Spleen (tissue), 11 donors: ENCODE measurements around the gene BPIFB3. TPM values are rescaled to one million over a fixed set of nuclear protein-coding genes. Genes with fewer than 3 reads are reported as not detected.

Experiments used
- DNase-seq: peaks from one replicate; pipeline ENCODE4 v3.0.0-alpha.2; 2020
- H3K27ac ChIP-seq, 8 donors: fragments of 200-600 bp; sonication (generic) in 7 of 8; 1 replicate in 4 of 8; 2 replicates in 4 of 8; pipeline versions ENCODE4 v1.5.0 to v1.8.0; 2016 to 2021; ENCODE audit warnings: inconsistent platforms in 4 of 8, mild to moderate bottlenecking in 4 of 8, moderate library complexity in 1 of 8
- H3K27me3 ChIP-seq, 7 donors: fragments of 200-600 bp; sonication (generic) in 6 of 7; replicated peaks in 1 of 7; 1 replicate in 4 of 7; 2 replicates in 3 of 7; pipeline versions ENCODE4 v1.5.0 to v1.8.0; 2016 to 2021; ENCODE audit warnings: inconsistent platforms in 3 of 7, mild to moderate bottlenecking in 1 of 7
- H3K36me3 ChIP-seq, 6 donors: fragments of 200-600 bp; sonication (generic) in 5 of 6; 1 replicate in 4 of 6; 2 replicates in 2 of 6; pipeline versions ENCODE4 v1.5.0 to v1.8.0; 2016 to 2021; ENCODE audit warnings: inconsistent platforms in 2 of 6
- H3K4me1 ChIP-seq, 6 donors: fragments of 200-600 bp; sonication (generic) in 5 of 6; 1 replicate in 3 of 6; 2 replicates in 3 of 6; pipeline versions ENCODE4 v1.5.0 to v1.8.0; 2016 to 2021; ENCODE audit warnings: inconsistent platforms in 3 of 6
- H3K4me3 ChIP-seq, 8 donors: fragments of 200-600 bp; sonication (generic) in 7 of 8; 1 replicate in 4 of 8; 2 replicates in 4 of 8; pipeline versions ENCODE4 v1.5.0 to v1.8.0; 2016 to 2021; ENCODE audit warnings: inconsistent platforms in 4 of 8, mild to moderate bottlenecking in 4 of 8, moderate library complexity in 2 of 8
- H3K9me3 ChIP-seq, 8 donors: fragments of 200-600 bp; sonication (generic) in 7 of 8; 1 replicate in 4 of 8; 2 replicates in 4 of 8; pipeline versions ENCODE4 v1.5.0 to v1.8.0; 2016 to 2021; ENCODE audit warnings: inconsistent platforms in 4 of 8
- CTCF ChIP-seq, 11 experiments: fragments of 200-600 bp in 7 of 11; fragments of 450-650 bp in 4 of 11; sonication (generic) in 4 of 11; IDR thresholded peaks in 8 of 11; conservative IDR thresholded peaks in 3 of 11; 1 replicate in 7 of 11; 2 replicates in 4 of 11; pipeline versions ENCODE4 v1.4.0 to v1.8.0; 2016 to 2021; ENCODE audit warnings: antibody characterized with exemption in 11 of 11, inconsistent platforms in 4 of 11, mild to moderate bottlenecking in 1 of 11
- POLR2A ChIP-seq, 3 donors: fragments of 450-650 bp; IDR thresholded peaks; one replicate each; pipeline ENCODE4 v1.5.1; 2017; ENCODE audit warnings: antibody characterized with exemption in 3 of 3, mild to moderate bottlenecking in 1 of 3
- POLR2AphosphoS5 ChIP-seq, 3 donors: sonication (generic); formaldehyde crosslinking; IDR thresholded peaks; one replicate each; pipeline ENCODE4 v1.5.1; 2017; ENCODE audit warnings: antibody characterized with exemption in 3 of 3
- WGBS, 5 donors: extraction: QIAGEN DNeasy Blood & Tissue Kit in 3 of 5; methylation state at CpG; one replicate each; pipeline versions ENCODE4 v1.1.5 to v1.1.7; 2013 to 2018; 5-methylcytosine and 5-hydroxymethylcytosine counted together
- intact Hi-C: fragments of 100-400 bp; cut with DNase I; formaldehyde crosslinking; loops from one replicate; pipeline ENCODE4 v1.15.0; 2023; ENCODE audit warnings: low total_unique reads
- polyA plus RNA-seq, 3 donors: library from polyadenylated mRNA; stranded (reverse); fragments of 200-250 nt; gene quantifications; one replicate each; pipeline ENCODE4 v1.2.1, GENCODE V29; 2013
- total RNA-seq, 7 donors: library from RNA; depleted of rRNA in 3 of 7; stranded (reverse); fragments of >200 nt in 3 of 7; fragmentation: NEBNext Ultra II Directional in 4 of 7; extraction: Animal tissue kit (Norgen Biotek cat#: 25700) in 4 of 7; gene quantifications; one replicate each; pipeline versions ENCODE4 v1.1.0 to v1.2.1, GENCODE V29; 2016 to 2021
- donor health status: healthy with polysubstance abuse.
- donor health status: DM: no; HTN: no; CAD: no; lungs with moderate emphysema.
- donor health status: DM: no; HTN: no; CAD: no.
- donor health status: Bipolar disorder and iron deficiency.
- donor health status: healthy.
- donor health status: DM: no; HTN: no; CAD: no.
- donor health status: DM: yes; HTN: yes; CAD: no.

BPIFB3 gene
- total and polyA plus RNA-seq, 10 donors = not detected

GRCh38 chr20:33026072-33026778, 27.5 kb upstream of the BPIFB3 start:
- WGBS, 5 donors = 59 to 80% (median 64%) methylated on average over 5 of the region's 5 CpGs
- H3K4me3 ChIP-seq = no peak overlapping the region
- TF ChIP-seq POLR2A (IDR thresholded peaks at IDR 0.05) = no peak
- no peak for TF ChIP-seq POLR2AphosphoS5 (IDR thresholded peaks at IDR 0.05)
- no peak for TF ChIP-seq CTCF (IDR thresholded peaks at IDR 0.05 in 8 of 11, conservative IDR thresholded peaks at IDR 0.05 in 3 of 11)
- intact Hi-C loops = no loop called here
- H3K27me3 ChIP-seq = peaks cover 0 to 13% (median 0%) of the 10 kb centered on the region in 7 donors
- no peak for DNase-seq
- no peaks in the 10 kb centered on the region for H3K4me1 ChIP-seq
- H3K36me3 ChIP-seq = no peaks in the 10 kb centered on the region
- H3K9me3 ChIP-seq = no peaks in the 10 kb centered on the region
- H3K27ac ChIP-seq = no peak overlapping the region

GRCh38 chr20:33026779-33027759, 26.6 kb upstream of the BPIFB3 start:
- WGBS, 5 donors = 72 to 85% (median 80%) methylated on average over 10 of the region's 10 CpGs
- DNase-seq = no peak
- Histone ChIP-seq H3K4me1 (no peaks in the 10 kb centered on the region), H3K36me3 (no peaks in the 10 kb centered on the region), H3K9me3 (no peaks in the 10 kb centered on the region), H3K4me3 (no peak overlapping the region), H3K27ac (no peak overlapping the region), H3K27me3 (peaks cover 0 to 13% (median 0%) of the 10 kb centered on the region in 7 donors)
- TF ChIP-seq POLR2A (IDR thresholded peaks at IDR 0.05) (no peak), POLR2AphosphoS5 (IDR thresholded peaks at IDR 0.05) (no peak), CTCF (IDR thresholded peaks at IDR 0.05 in 8 of 11, conservative IDR thresholded peaks at IDR 0.05 in 3 of 11) (no peak)
- intact Hi-C loops = no loop called here

GRCh38 chr20:33027769-33028751, 25.6 kb upstream of the BPIFB3 start:
- Histone ChIP-seq H3K27ac (no peak overlapping the region), H3K4me1 (no peaks in the 10 kb centered on the region), H3K9me3 (peaks cover 0 to 4% (median 0%) of the 10 kb centered on the region in 8 donors), H3K27me3 (peaks cover 0 to 13% (median 0%) of the 10 kb centered on the region in 7 donors), H3K36me3 (no peaks in the 10 kb centered on the region), H3K4me3 (no peak overlapping the region)
- TF ChIP-seq POLR2A (IDR thresholded peaks at IDR 0.05) = no peak
- no peak for TF ChIP-seq POLR2AphosphoS5 (IDR thresholded peaks at IDR 0.05)
- TF ChIP-seq CTCF (IDR thresholded peaks at IDR 0.05 in 8 of 11, conservative IDR thresholded peaks at IDR 0.05 in 3 of 11) = no peak
- 65 to 85% (median 74%) methylated on average over 6 to 12 of the region's 12 CpGs for WGBS, 5 donors
- DNase-seq = no peak
- intact Hi-C loops = no loop called here
